Activated CD8-positive, alpha-beta T cell treated with anti-CD3 and anti-CD28 coated beads for 36 hours (primary cell): ENCODE data around the gene DNAJB1. TPM values are rescaled to one million over a fixed set of nuclear protein-coding genes. Genes with fewer than 3 reads are reported as not detected.
"Not testable (repeated sequence)": the region's sequence is repeated elsewhere in the genome, so short reads cannot be mapped to it uniquely, and the experiment has no call there.

ENCODE experiments used
- ATAC-seq: fragments of 200-7000 bp; cut with Tn5 transposase; one replicate; pipeline ENCODE4 v1.10.0; 2021; ENCODE audit warnings: mild to moderate bottlenecking, moderate library complexity
- CTCF ChIA-PET: fragments of 350-600 bp; sonication (Branson Sonifier 250); formaldehyde crosslinking; loops from one replicate; lab custom pipeline; 2021; ENCODE audit warnings: antibody characterized with exemption; lab: Charles Lee
- POLR2A ChIA-PET: fragments of 350-600 bp; sonication (Branson Sonifier 250); formaldehyde crosslinking; loops from one replicate; lab custom pipeline; 2021; ENCODE audit warnings: antibody characterized with exemption; lab: Charles Lee
- DNase-seq: peaks from one replicate; pipeline ENCODE4 v3.0.0-alpha.2; 2020
- H3K27ac Mint-ChIP-seq: one replicate; pipeline ENCODE4 v1.8.0; 2021; ENCODE audit warnings: mild to moderate bottlenecking, mixed read lengths
- H3K27me3 Mint-ChIP-seq: one replicate; pipeline ENCODE4 v1.8.0; 2021; ENCODE audit warnings: mixed read lengths
- H3K36me3 Mint-ChIP-seq: one replicate; pipeline ENCODE4 v1.8.0; 2021; ENCODE audit warnings: low read depth, mixed read lengths
- H3K4me1 Mint-ChIP-seq: one replicate; pipeline ENCODE4 v1.8.0; 2021; ENCODE audit warnings: low read depth, mixed read lengths
- H3K4me3 Mint-ChIP-seq: one replicate; pipeline ENCODE4 v1.8.0; 2021; ENCODE audit warnings: mild to moderate bottlenecking, moderate library complexity, mixed read lengths
- H3K9me3 Mint-ChIP-seq: one replicate; pipeline ENCODE4 v1.8.0; 2021; ENCODE audit warnings: mixed read lengths
- CTCF ChIP-seq: fragments of 200-600 bp; IDR thresholded peaks from one replicate; pipeline ENCODE4 v1.8.0; 2022; ENCODE audit warnings: antibody characterized with exemption, mild to moderate bottlenecking
- intact Hi-C: fragments of 100-400 bp; cut with micrococcal nuclease; formaldehyde crosslinking; loops from one replicate; pipeline ENCODE4 v1.10.0; 2022
- total RNA-seq, 2 experiments: library from RNA; stranded (reverse); gene quantifications; one replicate each; pipeline ENCODE4 v1.2.3, GENCODE V29; 2021

The DNAJB1 gene
- total RNA-seq, 2 experiments from 2014 or later: 52.0 to 59.6 TPM

- H3K4me1 Mint-ChIP-seq: peaks cover 52% of the 10 kb centered on the region
- ChIA-PET POLR2A (interaction anchor here (0.7 to 1.0 kb wide), 3 partner anchors 16 to 47 kb away, joined by 3 read pairs; partner anchors contain the start of gene NDUFB7), CTCF (interaction anchor here (0.7 to 2.0 kb wide), 4 partner anchors 14 to 132 kb away, joined by 3 to 5 read pairs (median 4); partner anchors contain the start of gene NDUFB7)
- H3K27ac Mint-ChIP-seq: peak overlapping the region; percentile 9
- H3K4me3 Mint-ChIP-seq: no peak overlapping the region
- peaks cover 5% of the 10 kb centered on the region for H3K36me3 Mint-ChIP-seq
- H3K9me3 Mint-ChIP-seq: no peaks in the 10 kb centered on the region
- H3K27me3 Mint-ChIP-seq: no peaks in the 10 kb centered on the region
- ATAC-seq (no peak), DNase-seq (no peak)
- TF ChIP-seq CTCF: no peak
- intact Hi-C loops: no loop called here
Measured at GRCh38 chr19:14553939-14554243, 35.7 kb upstream of the DNAJB1 start.

- intact Hi-C loops: no loop called here
- POLR2A ChIA-PET: interaction anchor here (0.7 to 0.9 kb wide), 2 partner anchors 16 to 46 kb away, joined by 3 read pairs; no protein-coding TSS in a partner anchor
- CTCF ChIA-PET: interaction anchor here (0.8 to 4.2 kb wide), 4 partner anchors 15 to 133 kb away, joined by 3 to 14 read pairs (median 4); no protein-coding TSS in a partner anchor
- TF ChIP-seq CTCF: no peak
- ATAC-seq: no peak
- Mint-ChIP-seq H3K4me1 (peaks cover 52% of the 10 kb centered on the region), H3K27me3 (no peaks in the 10 kb centered on the region), H3K27ac (peak overlapping the region; percentile 59), H3K36me3 (peaks cover 8% of the 10 kb centered on the region), H3K4me3 (no peak overlapping the region), H3K9me3 (no peaks in the 10 kb centered on the region)
- no peak for DNase-seq
Measured at GRCh38 chr19:14553042-14553938, 35.1 kb upstream of the DNAJB1 start.

- H3K36me3 Mint-ChIP-seq, ATAC-seq, H3K4me3 Mint-ChIP-seq, POLR2A ChIA-PET, H3K27ac Mint-ChIP-seq, intact Hi-C loops, H3K9me3 Mint-ChIP-seq, DNase-seq, H3K27me3 Mint-ChIP-seq: not testable (repeated sequence)
- peaks cover 52% of the 10 kb centered on the region for H3K4me1 Mint-ChIP-seq
- CTCF ChIA-PET: interaction anchor here (0.7 to 4.2 kb wide), 9 partner anchors 10 to 134 kb away, joined by 3 to 14 read pairs (median 6); partner anchors contain the start of genes GIPC1 and NDUFB7
Measured at GRCh38 chr19:14552006-14552360, 33.8 kb upstream of the DNAJB1 start.

- POLR2A ChIA-PET: interaction anchor here (1.7 kb wide), 1 partner anchor 15 kb away, joined by 4 read pairs; no protein-coding TSS in a partner anchor
- TF ChIP-seq CTCF: peak; percentile 70
- H3K4me1 Mint-ChIP-seq: peaks cover 47% of the 10 kb centered on the region
- DNase-seq (peak; percentile 94), ATAC-seq (peak; percentile 96)
- H3K27ac Mint-ChIP-seq: peak overlapping the region; percentile 75
- H3K27me3 Mint-ChIP-seq, intact Hi-C loops, H3K36me3 Mint-ChIP-seq, H3K9me3 Mint-ChIP-seq, H3K4me3 Mint-ChIP-seq: not testable (repeated sequence)
- CTCF ChIA-PET: interaction anchor here (0.7 to 4.2 kb wide), 9 partner anchors 11 to 135 kb away, joined by 3 to 14 read pairs (median 6); partner anchors contain the start of genes GIPC1 and NDUFB7
Measured at GRCh38 chr19:14551134-14552005, 33.2 kb upstream of the DNAJB1 start.

- TF ChIP-seq CTCF: no peak
- H3K27ac Mint-ChIP-seq: peak overlapping the region; percentile 35
- intact Hi-C loops: no loop called here
Measured at GRCh38 chr19:14550201-14550754, 32.1 kb upstream of the DNAJB1 start.

More at GRCh38 chr19:14550201-14550754, 32.1 kb upstream of the DNAJB1 start:
- ChIA-PET POLR2A (interaction anchor here (1.7 kb wide), 1 partner anchor 14 kb away, joined by 4 read pairs; no protein-coding TSS in a partner anchor), CTCF (interaction anchor here (1.1 to 4.2 kb wide), 7 partner anchors 13 to 136 kb away, joined by 3 to 14 read pairs (median 6); partner anchors contain the start of genes GIPC1 and NDUFB7)
- Mint-ChIP-seq H3K4me3 (no peak overlapping the region), H3K27me3 (no peaks in the 10 kb centered on the region), H3K36me3 (peaks cover 7% of the 10 kb centered on the region), H3K9me3 (no peaks in the 10 kb centered on the region), H3K4me1 (peaks cover 40% of the 10 kb centered on the region)
- ATAC-seq: no peak
- peak; percentile 40 for DNase-seq
